Stimulated activated CD8-positive, alpha-beta memory T cell treated with anti-CD3 and anti-CD28 coated beads, Interleukin-4, amount 100 ng/mL, for 24 hours (primary cell): Measurements from ENCODE around the gene NATD1.
"Not testable (repeated sequence)": the region's sequence is repeated elsewhere in the genome, so short reads cannot be mapped to it uniquely, and the experiment has no call there.

Experiments used
- DNase-seq: peaks from one replicate; pipeline ENCODE4 v3.0.0-alpha.2; 2020; ENCODE audit warnings: low read depth

Gene NATD1

GRCh38 chr17:21193031-21193430, 60.2 kb downstream of the NATD1 start:
- DNase-seq = no peak

GRCh38 chr17:21192414-21192813, 60.8 kb downstream of the NATD1 start:
- DNase-seq = not testable (repeated sequence)

DNA sequence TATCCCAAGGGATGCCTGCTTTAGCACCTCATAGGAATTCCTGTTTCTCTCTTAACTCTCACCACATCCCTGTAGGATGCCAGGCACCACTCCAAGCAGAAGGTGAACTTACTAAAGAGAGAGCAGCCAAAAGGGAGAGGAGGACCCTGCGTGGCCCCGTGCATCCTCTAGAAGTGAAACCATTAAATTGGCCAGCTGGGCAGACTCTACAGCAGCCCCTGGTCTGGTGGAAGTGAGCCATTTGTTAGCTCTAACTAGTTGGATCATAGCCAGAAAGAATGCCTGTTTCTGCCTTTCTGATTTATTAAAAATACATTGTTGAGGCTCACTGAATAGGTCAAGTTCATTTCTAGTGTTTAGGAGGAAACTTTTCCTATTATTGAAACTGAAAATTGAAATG, 61.5 kb downstream of the NATD1 start:
- no peak for DNase-seq

GRCh38 chr17:21190078-21190477, 63.1 kb downstream of the NATD1 start:
- DNase-seq = no peak

DNA sequence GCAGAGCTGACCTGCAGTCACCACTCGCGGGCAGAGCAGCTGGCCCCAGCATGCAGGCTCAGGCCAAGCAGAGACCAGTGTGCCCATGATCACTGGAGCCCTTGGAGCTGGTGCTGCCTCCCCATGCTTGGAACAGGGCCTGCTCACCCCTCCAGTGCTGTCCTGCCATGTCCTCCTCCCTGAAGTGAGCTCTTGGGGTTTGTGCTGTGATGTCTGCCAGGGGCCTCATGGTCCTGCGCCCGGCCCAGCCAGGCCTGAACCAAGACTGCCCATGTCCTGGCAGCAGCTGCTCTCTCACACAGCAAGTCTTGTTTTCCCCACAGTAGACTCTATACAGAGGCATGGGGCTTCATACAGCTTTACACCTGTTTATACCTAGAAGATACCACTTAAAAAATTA, 63.8 kb downstream of the NATD1 start:
- DNase-seq = no peak
